NCI-H345 (cell line): ENCODE measurements around the gene SMPD3.
A peak's percentile ranks its signal among the peaks of the same experiment; 100 is the strongest.

Experiments
- DNase-seq: peaks from one replicate; lab custom pipeline; 2025; lab: John Stamatoyannopoulos, UW

The SMPD3 gene

GRCh38 chr16:68332411-68333121 is 115.7 kb downstream of the SMPD3 start:
- DNase-seq = no peak

GRCh38 chr16:68331879-68332410 is 116.4 kb downstream of the SMPD3 start:
- no peak for DNase-seq

GRCh38 chr16:68328860-68329390 is 119.4 kb downstream of the SMPD3 start:
- DNase-seq = no peak

- DNase-seq = peak; percentile 79
Observed at GRCh38 chr16:68328151-68328859, 120.0 kb downstream of the SMPD3 start.

- no peak for DNase-seq
Observed at GRCh38 chr16:68324780-68325357, 123.4 kb downstream of the SMPD3 start.

- no peak for DNase-seq
Observed at GRCh38 chr16:68324336-68324735, 124.0 kb downstream of the SMPD3 start.

GRCh38 chr16:68319185-68319908 is 129.0 kb downstream of the SMPD3 start:
- peak; percentile 63 for DNase-seq

GRCh38 chr16:68313116-68313515 is 135.2 kb downstream of the SMPD3 start:
- DNase-seq = no peak

- DNase-seq = peak; percentile 88
Observed at GRCh38 chr16:68310774-68311511, 137.4 kb downstream of the SMPD3 start, which contains the start of the genes PRMT7 and SLC7A6OS. Gene PRMT7 (plus strand): TSS chr16:68311019. CDS start chr16:68315980, 4,961 bp downstream. Gene SLC7A6OS (minus strand): TSS chr16:68310946. CDS start chr16:68310926, 20 bp downstream.

GRCh38 chr16:68310437-68310773 is 137.9 kb downstream of the SMPD3 start:
- no peak for DNase-seq

GRCh38 chr16:68309799-68310198 is 138.5 kb downstream of the SMPD3 start:
- DNase-seq = no peak
